Measurements from ENCODE around the gene ROBO2. TPM values are rescaled to one million over a fixed set of nuclear protein-coding genes. Genes with fewer than 3 reads are reported as not detected.

The ROBO2 gene
- total and polyA plus RNA-seq, 12 donors = 0.04 to 3.5 (median 0.34) TPM; not detected in 3

DNA sequence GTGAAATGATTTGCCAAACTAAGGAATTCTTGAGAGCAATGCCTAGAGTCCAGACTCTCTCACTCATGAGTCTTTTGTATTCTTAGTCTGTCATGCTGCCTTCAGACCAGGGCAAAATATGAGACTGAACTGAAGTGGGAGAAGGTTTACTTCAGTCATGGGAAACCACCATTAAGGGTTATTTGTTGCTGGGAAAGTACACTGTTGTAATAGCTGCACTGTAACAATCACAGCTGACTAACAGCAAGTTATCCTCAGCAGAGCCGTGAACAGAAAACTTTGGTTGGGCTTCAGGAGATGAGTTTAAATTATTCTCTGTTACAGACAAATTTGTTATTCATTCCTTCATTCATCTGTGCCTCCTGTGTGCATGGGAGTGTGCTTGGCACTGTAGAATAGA, 258.5 kb downstream of the ROBO2 start:
- Histone ChIP-seq H3K27ac (no peak overlapping the region), H3K27me3 (no peaks in the 10 kb centered on the region), H3K4me1 (no peaks in the 10 kb centered on the region), H3K4me3 (no peak overlapping the region), H3K9me3 (no peaks in the 10 kb centered on the region), H3K36me3 (no peaks in the 10 kb centered on the region)
- TF ChIP-seq CTCF (IDR thresholded peaks at IDR 0.05) = no peak
- no peak for DNase-seq
- intact Hi-C loops (cut with DNase I) = no loop called here
- 44 to 48% methylated on average over 1 of the region's 1 CpG for WGBS, 2 donors
- ATAC-seq = no peak

GRCh38 chr3:77303955-77304699, 264.2 kb downstream of the ROBO2 start:
- Histone ChIP-seq H3K27me3 (no peaks in the 10 kb centered on the region), H3K27ac (no peak overlapping the region), H3K36me3 (no peaks in the 10 kb centered on the region), H3K4me3 (no peak overlapping the region), H3K4me1 (no peaks in the 10 kb centered on the region), H3K9me3 (no peaks in the 10 kb centered on the region)
- no peak for ATAC-seq
- no peak for TF ChIP-seq CTCF (IDR thresholded peaks at IDR 0.05)
- 69 to 73% methylated on average over 12 of the region's 12 CpGs for WGBS, 2 donors
- intact Hi-C loops (cut with DNase I) = no loop called here
- no peak for DNase-seq

- H3K27me3 ChIP-seq = no peaks in the 10 kb centered on the region
- WGBS, 2 donors = 36 to 61% methylated on average over 3 of the region's 3 CpGs
- no peaks in the 10 kb centered on the region for H3K36me3 ChIP-seq
- no peaks in the 10 kb centered on the region for H3K4me1 ChIP-seq
- no peak for TF ChIP-seq CTCF (IDR thresholded peaks at IDR 0.05)
- H3K4me3 ChIP-seq = no peak overlapping the region
- H3K9me3 ChIP-seq = no peaks in the 10 kb centered on the region
- DNase-seq = no peak
- no peak overlapping the region for H3K27ac ChIP-seq
- no peak for ATAC-seq
- intact Hi-C loops (cut with DNase I) = no loop called here
Observed at GRCh38 chr3:77304700-77305021, 264.8 kb downstream of the ROBO2 start.

DNA sequence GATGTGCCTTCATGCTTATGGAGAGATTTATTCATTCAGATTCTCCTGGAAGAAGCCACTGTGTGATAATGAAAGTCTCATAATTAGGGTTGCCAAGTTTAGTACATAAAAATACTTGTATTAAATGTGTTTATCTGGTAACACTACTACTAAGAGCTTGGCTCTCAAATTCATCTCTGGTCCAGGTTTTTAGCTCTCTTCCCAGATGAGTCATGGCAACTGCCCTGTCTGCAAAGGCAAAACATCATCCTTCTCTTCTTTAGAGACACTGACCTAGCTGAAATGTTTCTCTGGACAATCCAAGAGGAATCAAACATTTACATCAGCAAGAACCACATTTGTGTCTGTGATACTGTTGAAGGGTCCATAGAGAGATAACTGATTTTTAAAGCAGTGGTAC, 269.6 kb downstream of the ROBO2 start:
- Histone ChIP-seq H3K36me3 (no peaks in the 10 kb centered on the region), H3K27ac (no peak overlapping the region), H3K9me3 (no peaks in the 10 kb centered on the region), H3K4me3 (no peak overlapping the region), H3K27me3 (no peaks in the 10 kb centered on the region), H3K4me1 (no peaks in the 10 kb centered on the region)
- intact Hi-C loops (cut with DNase I) = no loop called here
- ATAC-seq (no peak), DNase-seq (no peak)
- TF ChIP-seq CTCF (IDR thresholded peaks at IDR 0.05) = no peak
